ENCODE results near the gene PPAT.

GRCh38 chr4:56445699-56446098 lies 10.3 kb upstream of the PPAT start:
- TF ChIP-seq POLR2AphosphoS5 (IDR thresholded peaks at IDR 0.05) = no peak
- no peak for TF ChIP-seq POLR2A (IDR thresholded peaks at IDR 0.05)
